H9 (cell line): ENCODE results near the gene CSTPP1. TPM values are rescaled to one million over a fixed set of nuclear protein-coding genes. Genes with fewer than 3 reads are reported as not detected.

Experiments
- DNase-seq: peaks from one replicate; pipeline ENCODE4 v3.0.0-alpha.2; 2017
- H2AFZ ChIP-seq: one replicate; pipeline ENCODE4 v1.6.1; 2013; ENCODE audit warnings: mild to moderate bottlenecking, low read length, control low read depth, moderate library complexity
- H2AK5ac ChIP-seq: 2 replicates; pipeline ENCODE4 v1.6.1; 2013; ENCODE audit warnings: low read length, control low read depth, mixed read lengths; ENCODE audit not compliant: insufficient read length
- H2BK120ac ChIP-seq: one replicate; pipeline ENCODE4 v1.6.1; 2013; ENCODE audit warnings: low read depth, mild to moderate bottlenecking, low read length, control low read depth, inconsistent platforms; ENCODE audit not compliant: poor library complexity, severe bottlenecking
- H2BK12ac ChIP-seq: 2 replicates; pipeline ENCODE4 v1.6.1; 2013; ENCODE audit warnings: low read length, control low read depth, mixed read lengths, low read depth; ENCODE audit not compliant: insufficient read length
- H2BK15ac ChIP-seq: 2 replicates; pipeline ENCODE4 v1.6.1; 2013; ENCODE audit warnings: low read depth, low read length, control low read depth
- H2BK20ac ChIP-seq: one replicate; pipeline ENCODE4 v1.6.1; 2013; ENCODE audit warnings: low read depth, mild to moderate bottlenecking, low read length, control low read depth, inconsistent platforms; ENCODE audit not compliant: poor library complexity, severe bottlenecking
- H2BK5ac ChIP-seq: 2 replicates; pipeline ENCODE4 v1.6.1; 2013; ENCODE audit warnings: low read length, control low read depth, mixed read lengths; ENCODE audit not compliant: insufficient read length
- H3K14ac ChIP-seq: 2 replicates; pipeline ENCODE4 v1.6.1; 2013; ENCODE audit warnings: low read length, control low read depth; ENCODE audit not compliant: insufficient read depth
- H3K18ac ChIP-seq: 2 replicates; pipeline ENCODE4 v1.6.1; 2013; ENCODE audit warnings: low read depth, mild to moderate bottlenecking, mixed read lengths, low read length, control low read depth; ENCODE audit not compliant: insufficient read length
- H3K23ac ChIP-seq: 2 replicates; pipeline ENCODE4 v1.6.1; 2013; ENCODE audit warnings: low read length, control low read depth, mixed read lengths, low read depth; ENCODE audit not compliant: insufficient read length
- H3K23me2 ChIP-seq: 2 replicates; pipeline ENCODE4 v1.6.1; 2013; ENCODE audit warnings: low read depth, mild to moderate bottlenecking, mixed read lengths, low read length, control low read depth; ENCODE audit not compliant: insufficient read length, poor library complexity, severe bottlenecking
- H3K27ac ChIP-seq: 2 replicates; pipeline ENCODE4 v1.5.1; 2013; ENCODE audit warnings: low read length, control low read depth, mixed read lengths, low read depth; ENCODE audit not compliant: insufficient read length
- H3K27me3 ChIP-seq: 2 replicates; pipeline ENCODE4 v1.6.1; 2013; ENCODE audit warnings: low read length, control low read depth, inconsistent platforms; ENCODE audit not compliant: insufficient read depth
- H3K4ac ChIP-seq: 2 replicates; pipeline ENCODE4 v1.6.1; 2013; ENCODE audit warnings: low read depth, mild to moderate bottlenecking, control low read depth, inconsistent platforms, low read length, moderate library complexity
- H3K4me1 ChIP-seq: 2 replicates; pipeline ENCODE4 v1.6.1; 2013; ENCODE audit warnings: low read length, control low read depth, inconsistent platforms; ENCODE audit not compliant: insufficient read depth
- H3K4me2 ChIP-seq: 2 replicates; pipeline ENCODE4 v1.6.1; 2013; ENCODE audit warnings: low read length, control low read depth, mixed read lengths; ENCODE audit not compliant: insufficient read length, insufficient read depth
- H3K56ac ChIP-seq: 2 replicates; pipeline ENCODE4 v1.6.1; 2013; ENCODE audit warnings: low read depth, mild to moderate bottlenecking, mixed read lengths, low read length, control low read depth; ENCODE audit not compliant: insufficient read length
- H3K79me1 ChIP-seq: 2 replicates; pipeline ENCODE4 v1.6.1; 2013; ENCODE audit warnings: low read depth, mild to moderate bottlenecking, moderate library complexity, low read length, control low read depth, inconsistent platforms; ENCODE audit not compliant: insufficient read depth, poor library complexity, severe bottlenecking
- H3K79me2 ChIP-seq: 2 replicates; pipeline ENCODE4 v1.6.1; 2013; ENCODE audit warnings: low read length, control low read depth, inconsistent platforms; ENCODE audit not compliant: insufficient read depth
- H3K9ac ChIP-seq: 2 replicates; pipeline ENCODE4 v1.6.1; 2013; ENCODE audit warnings: low read length, control low read depth, mixed read lengths; ENCODE audit not compliant: insufficient read length; ENCODE audit errors: extremely low read depth
- H3K9me3 ChIP-seq: one replicate; pipeline ENCODE4 v1.6.1; 2013; ENCODE audit warnings: low read depth, low read length, inconsistent platforms; ENCODE audit not compliant: control insufficient read depth
- H3T11ph ChIP-seq: one replicate; pipeline ENCODE4 v1.6.1; 2013; ENCODE audit warnings: mild to moderate bottlenecking, low read length, control low read depth, inconsistent platforms
- H4K20me1 ChIP-seq: one replicate; pipeline ENCODE4 v1.6.1; 2013; ENCODE audit not compliant: control insufficient read depth, insufficient read length, insufficient read depth
- H4K5ac ChIP-seq: 2 replicates; pipeline ENCODE4 v1.6.1; 2013; ENCODE audit warnings: low read depth, mild to moderate bottlenecking, mixed read lengths, low read length, control low read depth; ENCODE audit not compliant: insufficient read length
- H4K8ac ChIP-seq: replicated peaks from 2 replicates; pipeline ENCODE4 v1.6.1; 2013; ENCODE audit warnings: low read length, control low read depth, mixed read lengths, low read depth; ENCODE audit not compliant: insufficient read length
- H4K91ac ChIP-seq: 2 replicates; pipeline ENCODE4 v1.6.1; 2013; ENCODE audit warnings: low read depth, mild to moderate bottlenecking, moderate library complexity, mixed read lengths, low read length, control low read depth; ENCODE audit not compliant: insufficient read length
- H3K27ac Mint-ChIP-seq, 3 experiments: 2 replicates in 2 of 3; 3 replicates in 1 of 3; pipeline ENCODE4 v1.8.0; 2020 to 2021; ENCODE audit warnings: mixed read lengths in 3 of 3, mild to moderate bottlenecking in 1 of 3, moderate library complexity in 1 of 3
- H3K27me3 Mint-ChIP-seq: 2 replicates; pipeline ENCODE4 v1.8.0; 2021; ENCODE audit warnings: low read depth, mild to moderate bottlenecking, moderate library complexity, mixed read lengths
- H3K36me3 Mint-ChIP-seq, 3 experiments: 2 replicates in 2 of 3; 3 replicates in 1 of 3; pipeline ENCODE4 v1.8.0; 2020 to 2021; ENCODE audit warnings: low read depth in 3 of 3, mixed read lengths in 3 of 3; ENCODE audit not compliant: insufficient read depth in 1 of 3
- H3K4me1 Mint-ChIP-seq, 2 experiments: 2 replicates each; pipeline ENCODE4 v1.8.0; 2020; ENCODE audit warnings: mixed read lengths in 2 of 2
- H3K4me3 Mint-ChIP-seq, 2 experiments: 2 replicates in 1 of 2; 3 replicates in 1 of 2; pipeline ENCODE4 v1.8.0; 2020 to 2021; ENCODE audit warnings: mild to moderate bottlenecking in 2 of 2, mixed read lengths in 2 of 2, moderate library complexity in 1 of 2
- H3K9me3 Mint-ChIP-seq, 2 experiments: 2 replicates in 1 of 2; 3 replicates in 1 of 2; pipeline ENCODE4 v1.8.0; 2020; ENCODE audit warnings: mild to moderate bottlenecking in 2 of 2, mixed read lengths in 2 of 2, moderate library complexity in 1 of 2
- CTCF ChIP-seq: fragments of 200-600 bp; sonication (generic); conservative IDR thresholded peaks from 3 replicates; pipeline ENCODE4 v1.8.0; 2021; ENCODE audit warnings: antibody characterized with exemption, mild to moderate bottlenecking
- WGBS: extraction: QIAGEN DNeasy Blood & Tissue Kit; methylation state at CpG from one replicate; pipeline ENCODE4 v1.1.7; 2013; ENCODE audit warnings: missing lambda C conversion rate, low lambda C conversion rate, mixed read lengths; ENCODE audit not compliant: insufficient read length; ENCODE audit errors: extremely low coverage; 5-methylcytosine and 5-hydroxymethylcytosine counted together
- total RNA-seq: library from RNA; stranded (reverse); gene quantifications from 2 replicates; pipeline ENCODE4 v1.2.1, GENCODE V29; 2021

Gene CSTPP1
- total RNA-seq, 1 experiment from 2014 or later: 21.2 TPM

- Histone ChIP-seq H3K56ac (no peak overlapping the region), H4K5ac (no peak overlapping the region), H2AFZ (no peak overlapping the region), H4K91ac (no peak overlapping the region), H2BK5ac (no peak overlapping the region), H4K8ac (no peak overlapping the region), H3K9me3 (no peaks in the 10 kb centered on the region), H3K27me3 (no peaks in the 10 kb centered on the region), H2BK120ac (no peak overlapping the region), H3K27ac (no peak overlapping the region), H3K18ac (no peak overlapping the region), H3K4me2 (no peak overlapping the region), H2BK12ac (no peak overlapping the region), H3K4me1 (peaks cover 5% of the 10 kb centered on the region), H3K9ac (no peak overlapping the region), H3K14ac (no peak overlapping the region), H3K79me2 (no peaks in the 10 kb centered on the region), H3K23ac (no peak overlapping the region), H3T11ph (no peak overlapping the region), H3K4ac (no peak overlapping the region), H3K79me1 (no peaks in the 10 kb centered on the region), H3K23me2 (no peaks in the 10 kb centered on the region), H2AK5ac (no peak overlapping the region), H4K20me1 (no peaks in the 10 kb centered on the region), H2BK15ac (no peak overlapping the region), H2BK20ac (no peak overlapping the region)
- H3K4me3 Mint-ChIP-seq: no peak overlapping the region
- no peaks in the 10 kb centered on the region for H3K9me3 Mint-ChIP-seq
- H3K27ac Mint-ChIP-seq: no peak overlapping the region
- no peak for DNase-seq
- no CpG with 5 or more reads among the region's 5 CpGs for WGBS
- H3K27me3 Mint-ChIP-seq: peaks cover 2% of the 10 kb centered on the region
- peaks cover 40 to 53% of the 10 kb centered on the region in 2 experiments for H3K4me1 Mint-ChIP-seq
- no peaks in the 10 kb centered on the region for H3K36me3 Mint-ChIP-seq
- TF ChIP-seq CTCF: no peak
Measured at GRCh38 chr11:46979358-46979757, 42.8 kb downstream of the CSTPP1 start.
